Putamen (tissue), 1 donor: ENCODE results near the gene ZMYM4.
A peak's percentile ranks its signal among the peaks of the same experiment; 100 is the strongest.
"Not testable (repeated sequence)": the region's sequence is repeated elsewhere in the genome, so short reads cannot be mapped to it uniquely, and the experiment has no call there.

ENCODE experiments used
- DNase-seq: peaks from one replicate; pipeline ENCODE4 v3.0.0-alpha.2; 2016; ENCODE audit warnings: low spot score

ZMYM4 gene

GRCh38 chr1:35326246-35326866 lies 57.8 kb downstream of the ZMYM4 start:
- no peak for DNase-seq

GRCh38 chr1:35331618-35332017 lies 63.1 kb downstream of the ZMYM4 start:
- DNase-seq = not testable (repeated sequence)

GRCh38 chr1:35334485-35334884 lies 66.0 kb downstream of the ZMYM4 start:
- DNase-seq = no peak

- no peak for DNase-seq
These were observed 72.0 kb downstream of the ZMYM4 start for GRCh38 chr1:35340519-35340918.

GRCh38 chr1:35345439-35345981 lies 77.0 kb downstream of the ZMYM4 start:
- no peak for DNase-seq

- no peak for DNase-seq
These were observed 82.4 kb downstream of the ZMYM4 start for GRCh38 chr1:35350872-35351271.

- DNase-seq = no peak
These were observed 91.5 kb downstream of the ZMYM4 start for GRCh38 chr1:35359995-35360394.

- DNase-seq = no peak
These were observed 93.1 kb downstream of the ZMYM4 start for GRCh38 chr1:35361638-35362037.

GRCh38 chr1:35364741-35365140 lies 96.2 kb downstream of the ZMYM4 start:
- DNase-seq = no peak

- no peak for DNase-seq
These were observed 99.4 kb downstream of the ZMYM4 start for GRCh38 chr1:35367914-35368313.

GRCh38 chr1:35369922-35370671 lies 101.6 kb downstream of the ZMYM4 start:
- peak; percentile 79 for DNase-seq

GRCh38 chr1:35371506-35371905 lies 103.0 kb downstream of the ZMYM4 start:
- no peak for DNase-seq

GRCh38 chr1:35377555-35377954 lies 109.0 kb downstream of the ZMYM4 start:
- no peak for DNase-seq

- DNase-seq = no peak
These were observed 111.0 kb downstream of the ZMYM4 start for GRCh38 chr1:35379317-35380000.

- not testable (repeated sequence) for DNase-seq
These were observed 111.6 kb downstream of the ZMYM4 start for GRCh38 chr1:35380111-35380510.

GRCh38 chr1:35382107-35382506 lies 113.6 kb downstream of the ZMYM4 start:
- no peak for DNase-seq

- DNase-seq = no peak
These were observed 117.8 kb downstream of the ZMYM4 start for GRCh38 chr1:35386290-35386689.

GRCh38 chr1:35386959-35387358 lies 118.5 kb downstream of the ZMYM4 start:
- DNase-seq = no peak

GRCh38 chr1:35390600-35391494 lies 122.3 kb downstream of the ZMYM4 start:
- DNase-seq = no peak

- no peak for DNase-seq
These were observed 125.9 kb downstream of the ZMYM4 start for GRCh38 chr1:35394386-35394785.

GRCh38 chr1:35398739-35399138 lies 130.2 kb downstream of the ZMYM4 start:
- no peak for DNase-seq

GRCh38 chr1:35401049-35401448 lies 132.5 kb downstream of the ZMYM4 start:
- DNase-seq = no peak
